Trophoblast cell (in vitro differentiated cells and primary cell): ENCODE results near the gene TSPAN4.

Experiments used
- DNase-seq, 2 donors: peaks; one replicate each; pipeline ENCODE4 v3.0.0-alpha.2; 2016
- H2AFZ ChIP-seq: 2 replicates; pipeline ENCODE4 v1.6.1; 2013; ENCODE audit warnings: low read length, moderate library complexity, mild to moderate bottlenecking; ENCODE audit not compliant: insufficient read depth, poor library complexity
- H2AK5ac ChIP-seq: 2 replicates; pipeline ENCODE4 v1.6.1; 2013; ENCODE audit warnings: mild to moderate bottlenecking, low read length
- H2BK120ac ChIP-seq: 2 replicates; pipeline ENCODE4 v1.6.1; 2013; ENCODE audit warnings: low read length, mild to moderate bottlenecking, moderate library complexity; ENCODE audit not compliant: insufficient read depth, poor library complexity
- H2BK12ac ChIP-seq: 2 replicates; pipeline ENCODE4 v1.6.1; 2013; ENCODE audit warnings: mild to moderate bottlenecking, low read length, moderate library complexity
- H2BK5ac ChIP-seq: 2 replicates; pipeline ENCODE4 v1.6.1; 2013; ENCODE audit warnings: low read length, low read depth, moderate library complexity, mild to moderate bottlenecking; ENCODE audit not compliant: poor library complexity
- H3K14ac ChIP-seq: 2 replicates; pipeline ENCODE4 v1.6.1; 2013; ENCODE audit warnings: mild to moderate bottlenecking, low read length
- H3K18ac ChIP-seq: 2 replicates; pipeline ENCODE4 v1.6.1; 2013; ENCODE audit warnings: mild to moderate bottlenecking, low read length
- H3K23ac ChIP-seq: 2 replicates; pipeline ENCODE4 v1.6.1; 2013; ENCODE audit warnings: low read length
- H3K27ac ChIP-seq: 2 replicates; pipeline ENCODE4 v1.5.1; 2013; ENCODE audit warnings: low read depth, mild to moderate bottlenecking, inconsistent platforms, low read length, moderate library complexity
- H3K27me3 ChIP-seq: 2 replicates; pipeline ENCODE4 v1.6.1; 2013; ENCODE audit warnings: inconsistent platforms, mild to moderate bottlenecking, low read length, moderate library complexity; ENCODE audit not compliant: insufficient read depth
- H3K36me3 ChIP-seq, 2 experiments: 1 replicate in 1 of 2; 2 replicates in 1 of 2; pipeline ENCODE4 v1.6.1; 2013; ENCODE audit warnings: low read length in 2 of 2, mild to moderate bottlenecking in 2 of 2, moderate library complexity in 1 of 2; ENCODE audit not compliant: insufficient read depth in 2 of 2, control insufficient read depth in 1 of 2
- H3K4ac ChIP-seq: 2 replicates; pipeline ENCODE4 v1.6.1; 2013; ENCODE audit warnings: low read depth, mild to moderate bottlenecking, low read length, moderate library complexity
- H3K4me1 ChIP-seq, 2 experiments: 1 replicate in 1 of 2; 2 replicates in 1 of 2; pipeline ENCODE4 v1.6.1; 2013; ENCODE audit warnings: low read length in 2 of 2, mild to moderate bottlenecking in 2 of 2, moderate library complexity in 1 of 2; ENCODE audit not compliant: insufficient read depth in 2 of 2, control insufficient read depth in 1 of 2
- H3K4me2 ChIP-seq: 2 replicates; pipeline ENCODE4 v1.6.1; 2013; ENCODE audit warnings: inconsistent platforms, mild to moderate bottlenecking, low read length, moderate library complexity
- H3K4me3 ChIP-seq: 2 replicates; pipeline ENCODE4 v1.5.1; 2013; ENCODE audit warnings: mild to moderate bottlenecking, low read depth, low read length, inconsistent platforms
- H3K79me1 ChIP-seq: one replicate; pipeline ENCODE4 v1.6.1; 2013; ENCODE audit warnings: low read length
- H3K79me2 ChIP-seq: 2 replicates; pipeline ENCODE4 v1.6.1; 2013; ENCODE audit warnings: low read length, mild to moderate bottlenecking; ENCODE audit not compliant: control insufficient read depth, insufficient read depth, poor library complexity
- H3K9ac ChIP-seq: 2 replicates; pipeline ENCODE4 v1.6.1; 2013; ENCODE audit warnings: mild to moderate bottlenecking, low read length
- H3K9me3 ChIP-seq: 2 replicates; pipeline ENCODE4 v1.6.1; 2013; ENCODE audit warnings: low read depth, mild to moderate bottlenecking, control low read depth, inconsistent platforms, low read length; ENCODE audit not compliant: insufficient read depth
- H4K12ac ChIP-seq: 2 replicates; pipeline ENCODE4 v1.6.1; 2013; ENCODE audit warnings: low read depth, mild to moderate bottlenecking, low read length, moderate library complexity
- H4K8ac ChIP-seq: 2 replicates; pipeline ENCODE4 v1.6.1; 2013; ENCODE audit warnings: low read depth, mild to moderate bottlenecking, low read length, moderate library complexity
- H4K91ac ChIP-seq: one replicate; pipeline ENCODE4 v1.6.1; 2013; ENCODE audit warnings: low read depth, mild to moderate bottlenecking, low read length, moderate library complexity
- WGBS: extraction: QIAGEN DNeasy Blood & Tissue Kit; methylation state at CpG from one replicate; pipeline ENCODE4 v1.1.7; 2013; ENCODE audit warnings: missing lambda C conversion rate; ENCODE audit not compliant: insufficient read length, insufficient coverage; ENCODE audit errors: extremely low coverage; 5-methylcytosine and 5-hydroxymethylcytosine counted together

Gene TSPAN4

DNA sequence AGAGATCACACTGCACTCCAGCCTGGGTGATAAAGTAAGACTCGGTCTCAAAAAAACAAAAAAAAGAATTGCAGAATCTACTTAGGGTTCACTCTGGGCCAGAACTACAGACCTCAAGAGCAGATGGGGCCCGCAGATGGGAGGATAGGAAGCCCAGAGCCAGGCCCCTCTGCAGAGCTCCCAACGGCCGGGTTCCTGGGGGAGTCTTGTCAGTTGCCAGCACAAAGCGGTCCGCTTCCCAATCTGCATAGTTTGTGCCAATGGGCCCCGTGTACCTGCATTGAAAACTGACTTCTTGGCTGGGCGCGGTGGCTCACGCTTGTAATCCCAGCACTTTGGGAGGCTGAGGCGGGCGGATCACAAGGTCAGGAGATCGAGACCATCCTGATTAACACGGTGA is 69.6 kb downstream of the TSPAN4 start:
- H4K91ac ChIP-seq = no peak overlapping the region
- H4K12ac ChIP-seq = no peak overlapping the region
- H3K79me2 ChIP-seq = peaks cover 12% of the 10 kb centered on the region
- no peak overlapping the region for H2BK120ac ChIP-seq
- no CpG with 5 or more reads among the region's 14 CpGs for WGBS
- H3K4me2 ChIP-seq = no peak overlapping the region
- no peak overlapping the region for H3K9ac ChIP-seq
- H3K9me3 ChIP-seq = no peaks in the 10 kb centered on the region
- H2AK5ac ChIP-seq = no peak overlapping the region
- H2AFZ ChIP-seq = no peak overlapping the region
- no peaks in the 10 kb centered on the region for H3K27me3 ChIP-seq
- peaks cover 5 to 11% of the 10 kb centered on the region in 2 experiments for H3K4me1 ChIP-seq
- H4K8ac ChIP-seq = no peak overlapping the region
- no peak overlapping the region for H3K4ac ChIP-seq
- no peak for DNase-seq
- H3K14ac ChIP-seq = no peak overlapping the region
- H3K79me1 ChIP-seq = peaks cover 13% of the 10 kb centered on the region
- H3K36me3 ChIP-seq = peaks cover 0 to 7% of the 10 kb centered on the region in 2 experiments
- H3K4me3 ChIP-seq = no peak overlapping the region
- H2BK5ac ChIP-seq = no peak overlapping the region
- H3K18ac ChIP-seq = no peak overlapping the region
- H3K27ac ChIP-seq = no peak overlapping the region
- H2BK12ac ChIP-seq = no peak overlapping the region
- no peak overlapping the region for H3K23ac ChIP-seq

DNA sequence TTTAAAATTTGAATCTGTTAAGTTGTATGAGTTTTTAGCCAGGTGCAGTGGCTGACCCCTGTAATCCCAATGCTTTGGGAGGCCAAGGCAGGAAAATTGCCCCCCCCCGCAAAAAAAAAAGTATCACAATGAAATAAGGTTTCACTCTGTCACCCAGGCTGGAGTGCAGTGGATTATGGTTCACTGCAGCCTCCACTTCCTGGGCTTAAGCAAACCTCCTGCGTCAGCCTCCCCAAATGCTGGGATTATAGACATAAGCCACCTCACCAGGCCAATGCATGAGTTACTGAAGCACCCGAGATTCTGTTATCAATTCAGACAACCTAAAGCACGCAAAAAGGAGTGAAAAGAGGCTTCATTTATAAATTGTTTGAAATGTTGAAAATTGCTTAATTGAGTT is 70.4 kb downstream of the TSPAN4 start:
- Histone ChIP-seq H3K4me2 (no peak overlapping the region), H3K14ac (no peak overlapping the region), H3K18ac (no peak overlapping the region), H4K8ac (no peak overlapping the region), H2BK120ac (no peak overlapping the region), H4K12ac (no peak overlapping the region), H3K9me3 (no peaks in the 10 kb centered on the region), H3K36me3 (peaks cover 0 to 4% of the 10 kb centered on the region in 2 experiments), H3K27me3 (no peaks in the 10 kb centered on the region), H2BK12ac (no peak overlapping the region), H3K4ac (no peak overlapping the region), H3K79me2 (peaks cover 12% of the 10 kb centered on the region), H4K91ac (no peak overlapping the region), H2AK5ac (no peak overlapping the region), H2AFZ (no peak overlapping the region), H3K4me3 (no peak overlapping the region), H2BK5ac (no peak overlapping the region), H3K4me1 (peaks cover 5 to 11% of the 10 kb centered on the region in 2 experiments), H3K79me1 (peaks cover 13% of the 10 kb centered on the region), H3K27ac (no peak overlapping the region), H3K23ac (no peak overlapping the region), H3K9ac (no peak overlapping the region)
- no CpG with 5 or more reads among the region's 4 CpGs for WGBS
- DNase-seq = no peak

DNA sequence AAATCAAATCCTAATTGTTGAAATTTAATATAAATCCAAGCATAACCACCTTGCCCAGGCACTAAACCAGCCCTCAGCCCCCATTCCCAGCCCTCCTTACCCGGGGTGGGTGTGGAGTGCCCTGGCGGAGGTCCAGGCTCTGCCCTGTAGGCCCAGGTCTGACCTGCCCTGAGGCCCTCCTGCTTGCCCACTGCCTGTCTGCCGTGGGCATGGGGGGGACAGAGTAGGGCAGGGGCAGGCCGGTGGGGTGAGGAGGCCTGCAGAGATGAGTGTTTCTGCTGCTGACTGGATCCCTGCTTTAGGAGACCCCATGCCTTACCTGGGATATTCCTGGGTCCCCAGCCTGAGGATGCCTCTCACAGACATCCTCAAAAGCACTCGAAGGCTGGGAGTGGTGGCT is 71.6 kb downstream of the TSPAN4 start:
- no peak overlapping the region for H2BK12ac ChIP-seq
- WGBS = no CpG with 5 or more reads among the region's 5 CpGs
- H4K8ac ChIP-seq = no peak overlapping the region
- no peak overlapping the region for H3K4ac ChIP-seq
- H3K27ac ChIP-seq = no peak overlapping the region
- peaks cover under 1% of the 10 kb centered on the region for H3K9me3 ChIP-seq
- H2BK5ac ChIP-seq = no peak overlapping the region
- no peak overlapping the region for H2AFZ ChIP-seq
- no peak overlapping the region for H2AK5ac ChIP-seq
- no peak overlapping the region for H2BK120ac ChIP-seq
- no peak overlapping the region for H3K18ac ChIP-seq
- no peak overlapping the region for H3K9ac ChIP-seq
- no peak for DNase-seq
- H3K4me2 ChIP-seq = no peak overlapping the region
- no peak overlapping the region for H3K23ac ChIP-seq
- peaks cover 13% of the 10 kb centered on the region for H3K79me1 ChIP-seq
- peaks cover 5 to 11% of the 10 kb centered on the region in 2 experiments for H3K4me1 ChIP-seq
- no peak overlapping the region for H4K12ac ChIP-seq
- no peak overlapping the region for H4K91ac ChIP-seq
- no peaks in the 10 kb centered on the region for H3K27me3 ChIP-seq
- peaks cover 0 to 1% of the 10 kb centered on the region in 2 experiments for H3K36me3 ChIP-seq
- no peak overlapping the region for H3K4me3 ChIP-seq
- H3K79me2 ChIP-seq = peaks cover 12% of the 10 kb centered on the region
- no peak overlapping the region for H3K14ac ChIP-seq

DNA sequence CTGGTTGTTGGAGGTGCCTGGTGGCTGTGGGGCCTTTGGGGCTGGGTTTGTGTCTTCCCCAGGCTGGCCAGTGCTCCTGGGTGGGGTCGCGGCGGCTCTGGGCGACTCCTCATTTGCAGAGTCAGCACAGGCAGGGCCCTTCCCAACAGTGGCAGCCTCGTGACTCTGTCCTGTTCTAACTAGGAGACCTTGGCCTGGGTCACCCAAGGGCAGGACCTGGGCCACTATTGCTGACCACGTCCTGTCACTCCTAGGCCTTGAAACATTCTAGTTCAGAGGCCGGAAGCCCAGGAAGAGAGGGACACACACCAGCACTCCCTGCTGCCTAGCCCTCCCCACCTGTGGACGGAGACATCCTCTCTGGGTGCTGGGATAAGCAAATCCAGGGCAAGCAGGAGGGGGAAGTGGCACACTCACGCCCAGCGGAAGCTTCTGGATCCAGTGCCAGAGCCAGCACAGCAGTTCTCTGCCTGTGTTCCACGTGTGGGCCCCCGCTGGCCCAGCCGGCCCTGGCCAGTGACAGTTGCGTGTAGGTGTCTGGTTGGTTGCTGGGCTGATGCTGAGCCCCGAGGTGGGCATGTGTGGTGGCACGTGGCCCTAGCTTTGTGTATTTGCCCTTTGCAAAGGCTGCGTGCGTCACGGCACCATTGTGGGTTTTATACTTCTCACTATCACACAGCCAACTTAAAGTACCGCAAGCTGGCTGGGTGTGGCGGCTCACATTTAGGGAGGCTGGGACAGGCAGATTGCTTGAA is 72.3 kb downstream of the TSPAN4 start:
- H3K18ac ChIP-seq = no peak overlapping the region
- no peak overlapping the region for H4K91ac ChIP-seq
- DNase-seq = no peak
- H3K27me3 ChIP-seq = no peaks in the 10 kb centered on the region
- no peak overlapping the region for H3K4ac ChIP-seq
- H2BK120ac ChIP-seq = no peak overlapping the region
- no peak overlapping the region for H3K27ac ChIP-seq
- H2AK5ac ChIP-seq = no peak overlapping the region
- H3K79me1 ChIP-seq = peaks cover 13% of the 10 kb centered on the region
- no peak overlapping the region for H3K14ac ChIP-seq
- H2BK5ac ChIP-seq = no peak overlapping the region
- H3K9ac ChIP-seq = peak overlapping the region; percentile 12
- no peaks in the 10 kb centered on the region for H3K36me3 ChIP-seq
- H4K8ac ChIP-seq = no peak overlapping the region
- no peak overlapping the region for H3K4me3 ChIP-seq
- peaks cover 2% of the 10 kb centered on the region for H3K9me3 ChIP-seq
- H3K4me1 ChIP-seq = peaks cover 5 to 7% of the 10 kb centered on the region in 2 experiments
- H4K12ac ChIP-seq = no peak overlapping the region
- peaks cover 12% of the 10 kb centered on the region for H3K79me2 ChIP-seq
- H3K23ac ChIP-seq = no peak overlapping the region
- H3K4me2 ChIP-seq = no peak overlapping the region
- H2BK12ac ChIP-seq = no peak overlapping the region
- WGBS = no CpG with 5 or more reads among the region's 21 CpGs
- no peak overlapping the region for H2AFZ ChIP-seq
